Heart left ventricle (tissue), 16 donors: Measurements from ENCODE around the gene LVRN. TPM values are rescaled to one million over a fixed set of nuclear protein-coding genes. Genes with fewer than 3 reads are reported as not detected.

Source experiments
- ATAC-seq, 4 donors: fragments of 200-7000 bp; cut with Tn5 transposase; one replicate each; pipeline ENCODE4 v1.9.1; 2020 to 2022; ENCODE audit warnings: moderate library complexity in 4 of 4, mild to moderate bottlenecking in 3 of 4, moderate number of reproducible peaks in 1 of 4
- DNase-seq, 5 donors: peaks; one replicate each; pipeline ENCODE4 v3.0.0-alpha.2; 2020
- H3K27ac ChIP-seq, 12 donors: fragments of 200-600 bp; sonication (generic) in 4 of 12; one replicate each; pipeline versions ENCODE4 v1.5.0 to v1.8.0; 2016 to 2022; ENCODE audit warnings: mild to moderate bottlenecking in 2 of 12
- H3K27me3 ChIP-seq, 9 donors: fragments of 200-600 bp; sonication (generic) in 2 of 9; one replicate each; pipeline versions ENCODE4 v1.5.1 to v1.8.0; 2016 to 2022; ENCODE audit warnings: mild to moderate bottlenecking in 3 of 9
- H3K36me3 ChIP-seq, 9 donors: fragments of 200-600 bp; sonication (generic) in 2 of 9; one replicate each; pipeline versions ENCODE4 v1.5.0 to v1.8.0; 2018 to 2022; ENCODE audit warnings: mild to moderate bottlenecking in 2 of 9
- H3K4me1 ChIP-seq, 12 donors: fragments of 200-600 bp; sonication (generic) in 4 of 12; one replicate each; pipeline versions ENCODE4 v1.5.0 to v1.8.0; 2016 to 2022; ENCODE audit warnings: mild to moderate bottlenecking in 3 of 12
- H3K4me3 ChIP-seq, 12 donors: fragments of 200-600 bp; sonication (generic) in 4 of 12; one replicate each; pipeline versions ENCODE4 v1.5.0 to v1.8.0; 2017 to 2022; ENCODE audit warnings: mild to moderate bottlenecking in 9 of 12, moderate library complexity in 4 of 12
- H3K9me3 ChIP-seq, 12 donors: fragments of 200-600 bp; sonication (generic) in 4 of 12; one replicate each; pipeline versions ENCODE4 v1.5.0 to v1.8.0; 2016 to 2022; ENCODE audit warnings: mild to moderate bottlenecking in 1 of 12
- CTCF ChIP-seq, 12 donors: fragments of 200-600 bp; sonication (generic) in 4 of 12; IDR thresholded peaks; one replicate each; pipeline versions ENCODE4 v1.5.0 to v1.8.0; 2018 to 2022; ENCODE audit warnings: antibody characterized with exemption in 12 of 12, mild to moderate bottlenecking in 5 of 12
- POLR2A ChIP-seq, 2 donors: fragments of 450-650 bp; IDR thresholded peaks; one replicate each; pipeline ENCODE4 v1.6.1; 2017; ENCODE audit warnings: antibody characterized with exemption in 2 of 2, mild to moderate bottlenecking in 2 of 2, moderate library complexity in 2 of 2
- WGBS, 4 donors: extraction: QIAGEN DNeasy Blood & Tissue Kit in 2 of 4; methylation state at CpG; one replicate each; pipeline versions ENCODE4 v1.1.5 to v1.1.7; 2013 to 2018; 5-methylcytosine and 5-hydroxymethylcytosine counted together
- intact Hi-C, 10 donors: fragments of 100-400 bp; cut with DNase I; formaldehyde crosslinking; loops; one replicate each; pipeline versions ENCODE4 v1.11.1 to v1.14.2; 2022
- polyA plus RNA-seq, 2 donors: library from polyadenylated mRNA; stranded (reverse); fragments of 200-250 nt; gene quantifications; one replicate each; pipeline ENCODE4 v1.2.3, GENCODE V29; 2013
- total RNA-seq, 9 donors: library from RNA; depleted of rRNA in 2 of 9; stranded (reverse); fragments of >200 nt in 2 of 9; fragmentation: NEBNext Ultra II Directional in 3 of 9; extraction: Animal tissue kit (Norgen Biotek cat#: 25700) in 3 of 9; gene quantifications; one replicate each; pipeline versions ENCODE4 v1.1.0 to v1.2.4, GENCODE V29; 2016 to 2023
- donor health status: ischemic (EF 13 %, LVEDD 7.1; RV severe dilation, severe dysfunction).
- donor health status: healthy with polysubstance abuse.
- donor health status: DM: no; HTN: yes; CAD: no.
- donor health status: DM: no; HTN: no; CAD: no.
- donor health status: ischemic (EF 25% LVEDD 6.9; RV normal size, moderate dysfunction).
- donor health status: ischemic (EF 25% LVEDD 5.7; RV mildly dilated, moderate dysfunction).
- donor health status: healthy.
- donor health status: DM: yes; HTN: yes; CAD: no.
- donor health status: ischemic (EF 35%, LVEDD 5.7; RV mildly dilated, moderate dysfunction).
- donor health status: nonischemic (EF 11% LVEDD 7.7; RV severe dilation, severe dysfunction).
- donor health status: DM: yes; HTN: yes; CAD: no.
- donor health status: PGD.
- donor health status: ischemic (EF 29% LVEDD 5.4; RV normal size, mild dysfunction).
- donor health status: nonischemic (EF 23%, LVEDD 6.1; RV moderate dilation, normal function).

The LVRN gene
- total and polyA plus RNA-seq, 11 donors = 0.13 to 2.1 (median 0.38) TPM; not detected in 3

GRCh38 chr5:115939059-115939458 is 23.2 kb upstream of the LVRN start:
- WGBS, 4 donors = 62 to 73% (median 66%) methylated on average over 4 of the region's 4 CpGs
- Histone ChIP-seq H3K36me3 (no peaks in the 10 kb centered on the region), H3K4me3 (no peak overlapping the region), H3K27ac (no peak overlapping the region), H3K9me3 (peaks cover 0 to 9% (median 0%) of the 10 kb centered on the region in 12 donors), H3K4me1 (no peaks in the 10 kb centered on the region), H3K27me3 (no peaks in the 10 kb centered on the region)
- no peak for ATAC-seq
- TF ChIP-seq POLR2A (IDR thresholded peaks at IDR 0.05) = no peak
- no peak for TF ChIP-seq CTCF (IDR thresholded peaks at IDR 0.05)
- intact Hi-C loops = no loop called here
- DNase-seq = no peak

GRCh38 chr5:115940080-115940810 is 22.0 kb upstream of the LVRN start:
- Histone ChIP-seq H3K36me3 (no peaks in the 10 kb centered on the region), H3K4me3 (no peak overlapping the region), H3K9me3 (peaks cover 0 to 9% (median 0%) of the 10 kb centered on the region in 12 donors), H3K4me1 (no peaks in the 10 kb centered on the region), H3K27me3 (no peaks in the 10 kb centered on the region), H3K27ac (no peak overlapping the region)
- TF ChIP-seq POLR2A (IDR thresholded peaks at IDR 0.05) = no peak
- intact Hi-C loops = no loop called here
- no peak for DNase-seq
- 66 to 78% (median 72%) methylated on average over 3 to 4 of the region's 4 CpGs for WGBS, 4 donors
- peak in 3 of 4 donors; percentile 11 to 72 (median 71) for ATAC-seq

- Histone ChIP-seq H3K4me3 (no peak overlapping the region), H3K36me3 (no peaks in the 10 kb centered on the region), H3K27me3 (no peaks in the 10 kb centered on the region), H3K27ac (no peak overlapping the region), H3K9me3 (peaks cover 0 to 9% (median 0%) of the 10 kb centered on the region in 12 donors), H3K4me1 (no peaks in the 10 kb centered on the region)
- intact Hi-C loops = no loop called here
- DNase-seq (no peak), ATAC-seq (peak in 1 of 4 donors; percentile 31)
- TF ChIP-seq CTCF (IDR thresholded peaks at IDR 0.05) = no peak
- no peak for TF ChIP-seq POLR2A (IDR thresholded peaks at IDR 0.05)
- WGBS, 4 donors = 75 to 87% (median 81%) methylated on average over 9 of the region's 9 CpGs
Observed at GRCh38 chr5:115941051-115941675, 21.1 kb upstream of the LVRN start.

GRCh38 chr5:115944501-115944900 is 17.8 kb upstream of the LVRN start:
- H3K27ac ChIP-seq = no peak overlapping the region
- H3K4me1 ChIP-seq = no peaks in the 10 kb centered on the region
- no peaks in the 10 kb centered on the region for H3K27me3 ChIP-seq
- no peaks in the 10 kb centered on the region for H3K36me3 ChIP-seq
- no peak for ATAC-seq
- WGBS, 4 donors = 82 to 91% (median 88%) methylated on average over 3 of the region's 3 CpGs
- peaks cover 0 to 9% (median 0%) of the 10 kb centered on the region in 12 donors for H3K9me3 ChIP-seq
- DNase-seq = no peak
- no peak for TF ChIP-seq CTCF (IDR thresholded peaks at IDR 0.05)
- TF ChIP-seq POLR2A (IDR thresholded peaks at IDR 0.05) = no peak
- no peak overlapping the region for H3K4me3 ChIP-seq
- intact Hi-C loops = no loop called here
